ENCODE measurements around the gene GTF3C2. TPM values are rescaled to one million over a fixed set of nuclear protein-coding genes. Genes with fewer than 3 reads are reported as not detected.

The GTF3C2 gene
- total and polyA plus RNA-seq, 4 donors = 9.7 to 20.6 (median 14.7) TPM

- peak overlapping the region; percentile 57 to 86 (median 75) for H3K4me3 ChIP-seq (ENCODE audit: low read depth in 1 of 3, low read length in 3 of 3)
- no peaks in the 10 kb centered on the region for H3K27me3 ChIP-seq (ENCODE audit: control insufficient read depth in 4 of 4, insufficient read depth in 4 of 4, low read length in 3 of 4)
- peaks cover 11 to 52% (median 26%) of the 10 kb centered on the region in 4 donors for H3K36me3 ChIP-seq (ENCODE audit: control insufficient read depth in 4 of 4, insufficient read depth in 3 of 4, low read depth in 1 of 4, low read length in 3 of 4)
- peak overlapping the region; percentile 61 to 99 for H3K9ac ChIP-seq (ENCODE audit: low read depth in 1 of 2, low read length in 2 of 2)
- TF ChIP-seq CTCF (IDR thresholded peaks at IDR 0.05; ENCODE audit: low read depth, low read length, missing input control) (no peak), YY1 (IDR thresholded peaks at IDR 0.05) (peak; percentile 89), HNF4A (conservative IDR thresholded peaks at IDR 0.05) (peak; percentile 61 to 65), JUND (IDR thresholded peaks at IDR 0.05) (peak; percentile 60 to 72), MAX (IDR thresholded peaks at IDR 0.05) (peak; percentile 54), RAD21 (IDR thresholded peaks at IDR 0.05) (peak in 1 of 2 donors; percentile 1), REST (IDR thresholded peaks at IDR 0.05) (no peak), GABPA (IDR thresholded peaks at IDR 0.05 in 1 of 2, conservative IDR thresholded peaks at IDR 0.05 in 1 of 2) (peak in 1 of 2 donors; percentile 64), RXRA (IDR thresholded peaks at IDR 0.05) (peak; percentile 54 to 67), FOXA1 (IDR thresholded peaks at IDR 0.05) (no peak), HNF4G (IDR thresholded peaks at IDR 0.05) (peak; percentile 11), ZBTB33 (IDR thresholded peaks at IDR 0.05) (no peak), TAF1 (conservative IDR thresholded peaks at IDR 0.05) (peak; percentile 46), NR2F2 (IDR thresholded peaks at IDR 0.05) (peak; percentile 75), EGR1 (IDR thresholded peaks at IDR 0.05; ENCODE audit: low read depth in 2 of 2) (no peak), SP1 (IDR thresholded peaks at IDR 0.05) (peak; percentile 74)
- peak; percentile 75 for DNase-seq (ENCODE audit: low spot score)
- H3K27ac ChIP-seq (ENCODE audit: low read depth in 1 of 2, low read length in 2 of 2) = peak overlapping the region; percentile 94 to 97
- peaks cover 7 to 53% (median 45%) of the 10 kb centered on the region in 4 donors for H3K4me1 ChIP-seq (ENCODE audit: control insufficient read depth in 4 of 4, insufficient read depth in 4 of 4, low read length in 3 of 4)
- WGBS = 1% methylated on average over 35 of the region's 35 CpGs
- H3K9me3 ChIP-seq (ENCODE audit: control insufficient read depth in 4 of 4, low read length in 3 of 4) = no peaks in the 10 kb centered on the region
Observed at GRCh38 chr2:27379836-27380625, 23.5 kb upstream of the GTF3C2 start.

Measured in liver (tissue), 9 donors.